ENCODE data around the gene MACROD1.

MACROD1 gene

DNA sequence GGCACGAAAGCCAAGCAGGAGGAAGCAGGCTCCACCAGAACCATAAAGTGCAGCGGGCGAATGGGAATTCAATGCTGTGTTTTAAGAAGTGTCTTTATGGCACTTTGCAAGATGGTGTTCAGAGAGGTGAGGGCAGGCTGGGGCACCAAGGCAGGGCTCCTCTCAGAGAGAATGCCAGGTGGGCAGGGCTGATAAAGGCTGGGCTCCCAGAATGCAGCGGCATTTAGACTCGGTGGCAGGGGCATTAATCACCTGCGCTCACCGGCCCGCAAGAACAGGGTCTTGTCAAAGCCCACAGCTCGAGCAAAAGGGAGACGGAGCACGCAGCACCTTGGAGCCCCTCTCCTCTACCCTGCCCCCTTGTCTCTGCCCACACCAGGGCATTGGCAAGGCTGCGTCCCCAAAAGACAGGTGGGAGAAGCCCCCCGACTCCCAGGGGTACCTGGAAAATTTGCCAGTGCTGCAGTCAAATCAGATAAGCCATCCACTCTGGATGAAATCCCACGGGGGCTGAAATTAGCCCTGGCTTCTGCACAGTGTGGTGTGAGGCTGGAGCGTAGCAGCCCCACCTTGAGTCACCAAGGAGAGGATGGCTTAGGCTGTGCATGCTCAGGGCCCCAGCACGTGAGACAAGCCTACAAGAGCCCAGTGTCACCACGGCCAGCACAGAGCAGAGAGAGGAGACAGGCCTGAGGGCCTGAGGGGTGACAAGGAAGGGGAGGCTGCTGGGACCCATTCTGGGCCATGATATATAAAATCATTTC, 8.1 kb downstream of the MACROD1 start:
- no peaks in the 10 kb centered on the region; the same call in 1 of the 2 replicates for H3K27me3 ChIP-seq (replicated peaks; ENCODE audit: control insufficient read depth, insufficient read depth, low read length)
- TF ChIP-seq, protein P1, sequence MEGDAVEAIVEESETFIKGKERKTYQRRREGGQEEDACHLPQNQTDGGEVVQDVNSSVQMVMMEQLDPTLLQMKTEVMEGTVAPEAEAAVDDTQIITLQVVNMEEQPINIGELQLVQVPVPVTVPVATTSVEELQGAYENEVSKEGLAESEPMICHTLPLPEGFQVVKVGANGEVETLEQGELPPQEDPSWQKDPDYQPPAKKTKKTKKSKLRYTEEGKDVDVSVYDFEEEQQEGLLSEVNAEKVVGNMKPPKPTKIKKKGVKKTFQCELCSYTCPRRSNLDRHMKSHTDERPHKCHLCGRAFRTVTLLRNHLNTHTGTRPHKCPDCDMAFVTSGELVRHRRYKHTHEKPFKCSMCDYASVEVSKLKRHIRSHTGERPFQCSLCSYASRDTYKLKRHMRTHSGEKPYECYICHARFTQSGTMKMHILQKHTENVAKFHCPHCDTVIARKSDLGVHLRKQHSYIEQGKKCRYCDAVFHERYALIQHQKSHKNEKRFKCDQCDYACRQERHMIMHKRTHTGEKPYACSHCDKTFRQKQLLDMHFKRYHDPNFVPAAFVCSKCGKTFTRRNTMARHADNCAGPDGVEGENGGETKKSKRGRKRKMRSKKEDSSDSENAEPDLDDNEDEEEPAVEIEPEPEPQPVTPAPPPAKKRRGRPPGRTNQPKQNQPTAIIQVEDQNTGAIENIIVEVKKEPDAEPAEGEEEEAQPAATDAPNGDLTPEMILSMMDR (IDR thresholded peaks at IDR 0.05; ENCODE audit: insufficient read depth, low read length, poor library complexity, severe bottlenecking), result no peak

DNA sequence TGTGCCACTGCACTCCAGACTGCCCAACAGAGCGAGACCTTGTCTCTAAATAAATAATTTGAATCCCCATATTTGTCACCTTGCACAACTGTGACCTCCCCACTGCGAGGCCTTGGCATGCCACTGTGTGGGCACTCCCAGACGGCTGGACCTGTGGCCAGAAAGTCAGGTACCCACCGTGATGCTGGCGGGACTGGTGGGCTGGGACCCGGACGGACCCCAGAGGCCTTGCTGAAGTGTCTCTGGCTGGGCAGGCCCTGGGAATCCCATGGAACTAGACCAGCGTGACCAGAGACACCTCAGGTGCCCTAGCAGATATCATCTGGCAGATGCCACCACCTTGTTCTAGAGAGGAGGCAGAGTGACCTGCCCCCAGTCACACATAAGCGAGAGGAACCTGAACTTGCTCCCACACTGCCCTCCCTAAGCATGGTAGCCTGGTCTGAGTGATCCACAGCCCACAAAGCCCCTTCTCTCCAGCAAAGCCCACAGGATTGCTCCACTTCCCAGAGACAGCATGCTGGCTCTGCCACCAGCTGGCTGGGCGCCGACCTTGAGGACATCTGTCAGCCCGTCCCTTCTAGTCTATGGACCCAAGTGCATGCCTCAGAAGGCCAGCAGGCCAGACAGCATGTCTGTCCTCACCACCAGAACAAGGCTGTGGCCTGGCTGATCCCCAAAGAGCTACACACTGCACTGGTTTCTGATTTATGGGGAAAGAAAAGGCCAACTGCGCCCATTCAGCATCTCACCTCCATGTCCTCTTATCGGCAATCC, 9.5 kb downstream of the MACROD1 start:
- no peak overlapping the region for H3K4me3 ChIP-seq (replicated peaks; ENCODE audit: low read depth, low read length)
- TF ChIP-seq, protein P1 (IDR thresholded peaks at IDR 0.05; ENCODE audit: insufficient read depth, low read length, poor library complexity, severe bottlenecking), result no peak
- no peaks in the 10 kb centered on the region for H3K36me3 ChIP-seq (ENCODE audit: control insufficient read depth, insufficient read depth, low read length)
- no peaks in the 10 kb centered on the region; the same call in 1 of the 2 replicates for H3K27me3 ChIP-seq (replicated peaks; ENCODE audit: control insufficient read depth, insufficient read depth, low read length)
- no peak for DNase-seq (ENCODE audit: extremely low read depth, insufficient read length)

More for the DNA sequence above, 8.1 kb downstream of the MACROD1 start:
- Histone ChIP-seq H3K4me3 (replicated peaks; ENCODE audit: low read depth, low read length) (no peak overlapping the region), H3K36me3 (ENCODE audit: control insufficient read depth, insufficient read depth, low read length) (no peaks in the 10 kb centered on the region)
- no peak for DNase-seq (ENCODE audit: extremely low read depth, insufficient read length)

DNA sequence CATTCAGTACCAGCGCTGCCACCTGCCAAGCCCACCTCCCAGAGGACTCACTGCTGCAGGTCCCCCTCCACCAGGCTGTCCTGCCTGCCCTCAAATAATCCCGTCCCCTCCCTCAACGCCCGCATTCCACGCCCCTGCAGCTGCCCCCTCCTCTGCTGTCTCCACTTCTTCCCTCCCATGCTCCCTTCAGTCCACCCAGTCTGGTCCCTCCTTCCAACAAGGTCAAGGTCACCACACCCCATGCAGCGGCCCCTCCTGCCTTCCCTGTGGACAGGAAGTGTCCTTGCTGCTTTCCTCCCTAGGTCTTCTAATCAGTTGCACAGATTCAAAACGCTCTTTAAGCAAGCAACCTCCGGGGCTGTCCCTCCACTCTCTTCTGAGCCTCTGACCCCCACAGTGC, 12.1 kb downstream of the MACROD1 start:
- Histone ChIP-seq H3K4me3 (replicated peaks; ENCODE audit: low read depth, low read length) (no peak overlapping the region), H3K27me3 (replicated peaks; ENCODE audit: control insufficient read depth, insufficient read depth, low read length) (no peaks in the 10 kb centered on the region; the same call in 1 of the 2 replicates), H3K36me3 (ENCODE audit: control insufficient read depth, insufficient read depth, low read length) (no peaks in the 10 kb centered on the region)
- TF ChIP-seq, protein P1 (IDR thresholded peaks at IDR 0.05; ENCODE audit: insufficient read depth, low read length, poor library complexity, severe bottlenecking), result no peak
- DNase-seq (ENCODE audit: extremely low read depth, insufficient read length), result no peak

DNA sequence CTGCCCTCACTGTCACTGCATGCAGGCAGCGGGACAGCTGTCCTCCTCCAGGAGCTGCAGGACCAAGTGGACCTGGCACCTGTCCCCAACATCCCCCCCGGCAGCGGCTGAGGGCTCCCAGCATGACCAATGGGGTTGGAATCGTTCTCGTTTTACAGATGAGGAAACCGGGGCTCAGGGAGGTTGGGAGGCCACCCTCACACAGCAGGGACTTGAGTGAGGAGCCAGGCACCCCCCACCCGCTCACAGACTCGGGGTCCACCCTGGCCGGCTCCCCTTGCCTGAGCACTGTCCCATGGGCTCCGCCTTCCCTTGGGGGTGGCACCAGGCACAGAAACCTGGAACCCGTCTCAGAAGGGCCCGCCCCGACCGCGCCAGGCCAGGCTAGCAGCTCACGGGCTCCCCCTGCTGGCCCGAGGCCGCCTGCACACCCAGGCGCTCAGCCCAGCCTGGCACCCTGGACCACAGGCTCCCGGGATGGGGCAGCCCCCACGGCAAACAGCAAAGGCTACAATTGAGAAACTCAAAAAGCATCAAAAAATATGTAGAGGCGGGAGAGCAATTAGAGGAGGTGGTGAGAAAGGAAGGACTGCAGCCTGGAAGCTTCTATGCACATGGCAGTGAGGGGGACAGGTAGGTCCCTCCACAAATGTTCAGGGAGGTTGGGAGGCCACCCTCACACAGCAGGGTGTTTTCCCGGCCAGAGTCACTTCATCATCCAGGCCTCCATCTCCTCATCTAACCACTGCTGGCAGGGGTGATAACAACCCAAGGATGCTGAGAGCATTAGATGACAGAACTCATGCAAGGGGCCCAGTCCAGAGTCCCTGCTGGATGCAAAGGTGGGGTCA, 12.8 kb downstream of the MACROD1 start:
- Histone ChIP-seq H3K27me3 (replicated peaks; ENCODE audit: control insufficient read depth, insufficient read depth, low read length) (no peaks in the 10 kb centered on the region; the same call in 1 of the 2 replicates), H3K4me3 (replicated peaks; ENCODE audit: low read depth, low read length) (no peak overlapping the region), H3K36me3 (ENCODE audit: control insufficient read depth, insufficient read depth, low read length) (no peaks in the 10 kb centered on the region)
- TF ChIP-seq, protein P1 (IDR thresholded peaks at IDR 0.05; ENCODE audit: insufficient read depth, low read length, poor library complexity, severe bottlenecking), result peak; percentile 98
- DNase-seq (ENCODE audit: extremely low read depth, insufficient read length), result peak; percentile 61

DNA sequence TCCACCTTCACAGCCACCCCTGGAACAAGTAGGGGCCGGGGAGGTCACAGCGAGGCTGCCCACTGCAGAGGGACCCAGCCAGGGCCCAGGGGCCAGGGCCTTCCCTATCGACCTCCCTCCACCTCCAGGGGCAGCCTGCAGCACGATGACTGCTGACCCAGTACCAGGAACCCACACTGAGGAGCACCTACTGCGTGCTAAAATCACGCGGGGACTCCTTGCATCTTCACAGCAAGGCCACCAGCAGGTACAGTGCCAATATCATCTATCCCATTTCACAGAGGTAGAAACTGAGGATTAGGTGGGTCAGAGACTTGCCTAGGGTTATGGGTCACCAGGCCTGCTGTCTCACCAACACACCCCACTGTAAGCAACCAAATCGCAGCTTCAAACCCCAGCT, 14.6 kb downstream of the MACROD1 start:
- no peak overlapping the region for H3K4me3 ChIP-seq (replicated peaks; ENCODE audit: low read depth, low read length)
- no peak for DNase-seq (ENCODE audit: extremely low read depth, insufficient read length)
- H3K36me3 ChIP-seq (ENCODE audit: control insufficient read depth, insufficient read depth, low read length), result no peaks in the 10 kb centered on the region
- H3K27me3 ChIP-seq (replicated peaks; ENCODE audit: control insufficient read depth, insufficient read depth, low read length), result no peaks in the 10 kb centered on the region; the same call in 1 of the 2 replicates
- TF ChIP-seq, protein P1 (IDR thresholded peaks at IDR 0.05; ENCODE audit: insufficient read depth, low read length, poor library complexity, severe bottlenecking), result no peak

All from GM06990 (cell line).